HG03039 (cell line): ENCODE results near the gene PPP1R3D.
"Not testable (repeated sequence)": the region's sequence is repeated elsewhere in the genome, so short reads cannot be mapped to it uniquely, and the experiment has no call there.

Experiments
- ATAC-seq: cut with Tn5 transposase; IDR thresholded peaks from one replicate; pipeline ENCODE4 v1.9.1; 2021; ENCODE audit warnings: mild to moderate bottlenecking, moderate library complexity; ENCODE audit not compliant: unreplicated experiment

Gene PPP1R3D

DNA sequence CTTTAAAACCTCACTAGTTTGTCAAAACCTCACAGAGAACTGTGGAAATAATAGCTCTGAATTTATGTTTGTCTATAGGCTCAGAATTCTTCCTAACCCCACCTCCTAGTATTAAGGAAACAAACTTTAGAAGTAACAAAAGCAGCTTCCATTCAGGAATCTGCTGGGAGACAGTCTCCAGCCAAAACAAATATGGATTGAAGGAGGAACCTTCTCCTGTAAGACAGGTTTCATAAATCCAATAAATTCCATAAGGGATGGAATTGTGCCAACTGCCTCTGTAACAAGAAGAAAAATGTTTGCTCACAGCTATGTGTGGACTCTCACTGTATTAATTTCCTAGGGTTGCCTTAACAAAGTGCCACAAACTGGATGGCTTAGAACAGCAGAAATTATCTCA, 14.2 kb downstream of the PPP1R3D start:
- ATAC-seq: no peak

DNA sequence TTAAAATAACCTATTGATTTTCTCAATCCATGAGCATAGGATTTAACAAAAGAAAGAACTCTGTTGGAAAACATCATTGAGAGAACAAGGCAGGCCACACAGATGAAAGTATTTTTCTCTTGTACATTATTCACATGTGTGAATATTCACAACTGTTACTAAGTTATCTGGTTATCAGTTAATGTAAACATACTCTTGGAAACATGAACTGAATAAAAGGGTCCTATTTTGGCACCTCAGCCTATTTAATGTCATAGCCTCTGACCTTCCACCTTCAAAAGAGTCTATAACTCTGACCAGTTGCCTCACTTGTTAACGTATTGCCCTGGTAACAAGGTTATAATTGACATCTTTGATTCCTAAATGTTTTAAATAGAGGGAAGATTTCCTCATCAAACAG, 14.7 kb downstream of the PPP1R3D start:
- no peak for ATAC-seq

DNA sequence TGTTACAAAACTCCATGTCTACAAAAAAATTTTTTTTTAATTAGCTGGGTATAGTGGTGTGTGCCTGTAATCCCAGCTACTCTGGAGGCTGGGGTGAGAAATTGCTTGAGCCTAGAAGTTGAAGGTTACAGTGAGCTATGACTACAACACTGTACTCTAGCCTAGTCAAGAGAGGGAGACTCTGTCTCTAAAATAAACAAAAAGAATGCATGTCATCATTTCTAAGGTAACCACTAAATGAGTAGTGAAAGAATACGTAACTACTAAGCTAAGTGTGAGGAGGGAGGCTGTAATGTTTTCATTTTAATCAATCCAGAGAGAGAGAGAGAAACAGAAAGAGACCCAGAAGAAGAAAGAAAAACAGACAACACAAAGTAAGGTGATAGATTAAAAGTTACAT, 16.6 kb downstream of the PPP1R3D start:
- no peak for ATAC-seq

DNA sequence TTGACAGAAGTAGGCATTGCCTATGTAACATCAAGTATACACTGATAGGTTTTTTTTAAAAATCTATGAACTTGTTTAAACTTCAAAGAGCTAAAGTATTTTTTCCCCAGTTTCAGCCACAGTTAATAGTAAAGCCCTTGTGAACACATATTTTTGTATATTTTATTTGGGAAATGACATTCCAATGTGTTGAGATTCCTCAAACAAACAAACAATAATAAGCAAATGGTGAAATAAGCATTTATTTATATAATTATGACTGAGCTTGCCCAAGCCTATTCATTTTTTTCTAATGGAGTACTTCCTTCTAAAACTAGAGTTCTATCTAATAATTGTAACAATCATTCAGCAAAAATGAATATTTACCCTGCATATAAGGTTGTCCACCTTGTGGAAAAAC, 19.2 kb downstream of the PPP1R3D start:
- ATAC-seq: no peak

DNA sequence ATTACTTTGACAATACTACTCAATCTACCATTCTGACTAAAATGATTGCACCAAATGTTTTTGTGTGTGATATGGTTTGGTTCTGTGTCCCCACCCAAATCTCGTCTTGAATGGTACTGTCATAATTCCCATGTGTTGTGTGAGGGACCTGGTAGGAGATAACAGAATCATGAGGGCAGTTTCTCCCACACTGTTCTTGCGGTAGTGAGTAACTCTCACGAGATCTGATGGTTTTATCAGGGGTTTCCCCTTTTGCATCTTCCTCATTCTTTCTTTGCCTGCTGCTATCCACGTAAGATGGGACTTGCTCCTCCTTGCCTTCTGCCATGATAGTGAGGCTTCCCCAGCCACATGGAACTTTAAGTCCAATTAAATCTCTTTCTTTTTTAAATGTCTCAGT, 27.5 kb downstream of the PPP1R3D start:
- no peak for ATAC-seq

DNA sequence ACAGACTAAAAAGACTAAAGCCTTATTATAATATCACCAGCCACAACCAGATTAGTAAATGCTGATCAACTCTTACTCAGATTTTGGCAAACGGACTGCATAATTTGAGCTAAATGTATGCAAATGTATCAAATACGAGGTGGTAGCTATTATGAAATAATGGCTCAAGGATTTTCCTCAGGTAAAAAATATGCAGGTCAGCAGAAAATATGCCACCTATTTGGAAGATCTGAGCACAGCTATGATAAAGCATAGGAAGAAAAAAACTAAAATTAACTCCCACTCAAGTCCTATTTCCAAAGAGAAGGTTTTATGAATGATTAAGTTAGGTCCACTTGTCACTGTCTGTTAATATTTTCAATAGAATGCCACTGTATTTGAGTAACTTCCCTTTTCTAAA, 29.1 kb downstream of the PPP1R3D start:
- ATAC-seq: no peak

DNA sequence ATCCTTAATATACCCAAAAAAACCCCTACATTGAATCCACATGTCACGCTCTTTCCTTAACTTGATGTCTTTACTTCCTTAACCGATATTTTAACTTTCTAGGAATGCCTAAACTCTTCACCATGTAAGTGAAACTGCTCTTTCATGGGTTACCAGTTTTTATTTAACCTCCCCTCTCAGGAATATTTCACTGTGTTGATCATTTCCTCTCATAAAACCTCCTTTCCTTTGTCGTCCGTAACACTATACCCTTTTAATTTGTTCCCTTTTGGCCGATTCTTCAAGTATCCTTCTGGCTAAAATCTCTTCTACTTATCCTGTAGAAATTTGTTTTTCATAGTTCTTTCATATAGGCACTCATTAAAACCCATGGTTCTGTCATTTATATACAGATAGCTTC, 31.2 kb downstream of the PPP1R3D start:
- ATAC-seq: no peak

DNA sequence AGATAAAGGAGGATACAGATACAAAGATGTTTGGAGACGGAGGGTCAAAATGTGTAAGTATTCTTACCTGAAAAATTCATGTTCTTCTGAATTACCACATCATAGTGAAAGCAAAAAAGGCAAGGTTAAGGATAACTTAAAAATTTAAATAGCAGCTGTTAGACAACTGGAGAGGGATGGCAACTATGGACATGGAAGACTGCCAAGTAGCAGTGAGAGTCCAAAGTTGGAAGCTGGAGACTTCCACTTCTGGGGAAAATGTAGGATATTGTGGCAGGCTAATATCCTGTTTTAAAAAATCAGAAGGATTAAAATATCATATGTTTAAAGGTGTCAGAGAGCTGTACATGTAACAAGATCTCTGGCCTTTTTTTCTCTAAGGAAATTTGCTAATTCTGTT, 36.5 kb downstream of the PPP1R3D start:
- no peak for ATAC-seq

DNA sequence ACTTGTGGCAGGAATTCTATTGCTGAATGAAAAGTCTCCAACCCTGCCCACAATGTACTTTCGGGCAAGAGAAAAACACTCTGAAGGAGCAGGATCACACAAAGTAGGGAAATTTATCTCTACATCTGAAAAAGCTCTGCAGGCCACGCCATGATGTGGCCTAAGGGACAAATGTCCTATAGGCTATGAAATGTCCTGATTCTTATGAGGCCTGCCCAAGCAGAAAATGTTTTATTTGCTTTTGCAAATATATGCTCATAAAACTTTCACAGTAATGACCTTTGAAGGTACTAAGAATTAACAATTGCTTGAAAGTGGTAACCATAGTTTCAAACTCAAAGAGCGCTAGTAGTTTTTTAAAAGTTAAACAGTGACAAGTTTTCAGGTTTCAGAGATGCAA, 37.6 kb downstream of the PPP1R3D start:
- ATAC-seq: no peak

DNA sequence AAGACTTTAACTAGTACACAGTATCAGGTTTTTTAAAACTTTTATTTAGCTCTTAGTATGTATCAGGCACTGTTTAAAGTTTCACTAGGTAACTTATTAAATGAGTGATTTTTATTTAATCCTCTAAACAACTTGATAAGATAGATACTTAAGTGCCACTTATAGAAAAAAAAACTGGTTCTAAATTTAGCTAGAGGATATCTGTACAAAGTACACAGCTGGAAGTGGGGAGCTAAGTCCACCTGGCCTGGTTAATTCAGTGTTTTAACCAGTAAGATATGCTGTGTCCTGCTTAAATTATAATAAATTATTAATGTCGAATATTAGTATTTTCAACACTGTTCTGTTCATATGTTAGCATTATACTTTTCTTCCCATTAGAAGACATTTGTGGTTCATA, 44.2 kb downstream of the PPP1R3D start:
- no peak for ATAC-seq

DNA sequence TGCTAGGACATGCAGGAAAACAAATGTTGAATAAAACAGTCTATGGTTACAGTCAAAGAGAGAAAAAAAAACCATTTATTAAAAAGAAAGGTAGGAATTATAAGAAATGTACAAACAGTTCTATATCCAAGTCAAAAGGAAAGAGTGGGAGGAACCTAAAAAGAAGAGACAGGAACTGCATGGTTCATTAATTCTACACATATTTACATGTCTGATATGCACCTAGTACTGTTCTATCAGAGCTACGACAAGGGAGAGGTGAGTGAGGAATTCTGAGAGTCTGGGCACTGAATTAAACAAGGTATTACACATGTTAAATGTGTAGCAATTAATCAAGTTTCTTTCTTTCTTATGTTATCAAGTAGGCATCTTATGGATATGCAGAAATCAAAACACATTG, 48.5 kb downstream of the PPP1R3D start:
- ATAC-seq: no peak

DNA sequence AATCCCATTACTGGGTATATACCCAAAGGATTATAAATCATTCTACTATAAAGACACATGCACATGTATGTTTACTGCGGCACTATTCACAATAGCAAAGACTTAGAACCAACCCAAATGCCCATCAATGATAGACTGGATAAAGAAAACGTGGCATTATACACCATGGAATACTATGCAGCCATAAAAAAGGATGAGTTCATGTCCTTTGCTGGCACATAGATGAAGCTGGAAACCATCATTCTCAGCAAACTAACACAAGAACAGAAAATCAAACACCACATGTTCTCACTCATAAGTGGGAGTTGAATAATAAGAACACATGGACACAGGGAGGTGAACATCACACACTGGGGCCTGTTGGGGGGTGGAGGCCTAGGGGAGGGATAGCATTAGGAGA, 50.1 kb downstream of the PPP1R3D start:
- not testable (repeated sequence) for ATAC-seq

DNA sequence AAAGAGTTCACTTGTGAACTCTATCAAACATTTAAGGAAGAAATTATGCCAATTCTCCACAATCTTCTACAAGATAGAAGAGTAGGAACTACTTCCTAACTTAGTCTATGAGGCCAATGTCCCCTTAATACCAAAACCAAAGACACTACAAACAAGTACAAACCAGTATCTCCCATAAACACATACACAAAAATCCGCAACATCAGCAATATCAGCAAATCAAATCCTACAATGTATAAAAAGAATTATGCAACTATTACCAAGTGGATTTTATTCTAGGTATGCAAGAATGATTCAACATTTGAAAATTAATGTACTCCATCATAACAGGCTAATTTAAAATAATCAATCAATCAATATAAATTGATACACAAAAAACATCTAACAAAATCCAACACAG, 52.1 kb downstream of the PPP1R3D start:
- ATAC-seq: no peak
